HG03103 (cell line): Measurements from ENCODE around the gene PCGF5.
"Not testable (repeated sequence)": the region's sequence is repeated elsewhere in the genome, so short reads cannot be mapped to it uniquely, and the experiment has no call there.

Experiments
- ATAC-seq: cut with Tn5 transposase; IDR thresholded peaks from one replicate; pipeline ENCODE4 v1.9.1; 2021; ENCODE audit warnings: low read depth; ENCODE audit not compliant: unreplicated experiment

Gene PCGF5

GRCh38 chr10:91208642-91209041, 11.8 kb upstream of the PCGF5 start:
- ATAC-seq: no peak

GRCh38 chr10:91210014-91210413, 10.4 kb upstream of the PCGF5 start:
- ATAC-seq: no peak

- peak; percentile 67 for ATAC-seq
These were observed 10.0 kb upstream of the PCGF5 start for GRCh38 chr10:91210435-91210834.

GRCh38 chr10:91211675-91212074, 8.8 kb upstream of the PCGF5 start:
- no peak for ATAC-seq

GRCh38 chr10:91214911-91215310, 5.6 kb upstream of the PCGF5 start:
- ATAC-seq: no peak

GRCh38 chr10:91215384-91215783, 5.1 kb upstream of the PCGF5 start:
- ATAC-seq: no peak

GRCh38 chr10:91219371-91220193, 881 bp upstream of the PCGF5 start:
- ATAC-seq: no peak

- ATAC-seq: peak; percentile 24
These were observed 652 bp downstream of the PCGF5 start for GRCh38 chr10:91220954-91221675.

- no peak for ATAC-seq
These were observed 5.6 kb downstream of the PCGF5 start for GRCh38 chr10:91226093-91226492.

- no peak for ATAC-seq
These were observed 7.1 kb downstream of the PCGF5 start for GRCh38 chr10:91227576-91227975.

GRCh38 chr10:91229683-91230082, 9.2 kb downstream of the PCGF5 start:
- no peak for ATAC-seq

- ATAC-seq: no peak
These were observed 17.7 kb downstream of the PCGF5 start for GRCh38 chr10:91238191-91238590.

- ATAC-seq: no peak
These were observed 19.3 kb downstream of the PCGF5 start for GRCh38 chr10:91239789-91240188.

- no peak for ATAC-seq
These were observed 22.5 kb downstream of the PCGF5 start for GRCh38 chr10:91242940-91243339.

GRCh38 chr10:91247360-91248111, 27.1 kb downstream of the PCGF5 start:
- no peak for ATAC-seq

- no peak for ATAC-seq
These were observed 29.2 kb downstream of the PCGF5 start for GRCh38 chr10:91249700-91250099.

GRCh38 chr10:91250341-91250740, 29.9 kb downstream of the PCGF5 start:
- ATAC-seq: no peak

- ATAC-seq: no peak
These were observed 31.1 kb downstream of the PCGF5 start for GRCh38 chr10:91251430-91252056.

GRCh38 chr10:91253300-91253699, 32.8 kb downstream of the PCGF5 start:
- no peak for ATAC-seq

- ATAC-seq: no peak
These were observed 36.8 kb downstream of the PCGF5 start for GRCh38 chr10:91257310-91257709.

- ATAC-seq: not testable (repeated sequence)
These were observed 40.0 kb downstream of the PCGF5 start for GRCh38 chr10:91260417-91260816.
